Mesothelial cell of epicardium (in vitro differentiated cells): ENCODE results near the gene ULK1. TPM values are rescaled to one million over a fixed set of nuclear protein-coding genes. Genes with fewer than 3 reads are reported as not detected.
A peak's percentile ranks its signal among the peaks of the same experiment; 100 is the strongest.
"Not testable (repeated sequence)": the region's sequence is repeated elsewhere in the genome, so short reads cannot be mapped to it uniquely, and the experiment has no call there.

Source experiments
- DNase-seq, 2 experiments: peaks; one replicate each; pipeline ENCODE4 v3.0.0; 2021; ENCODE audit warnings: low spot score in 2 of 2; ENCODE audit not compliant: unreplicated experiment in 2 of 2
- H3K27ac Mint-ChIP-seq: 2 replicates; pipeline ENCODE4 v1.8.0; 2021; ENCODE audit warnings: mixed read lengths
- H3K27me3 Mint-ChIP-seq: 2 replicates; pipeline ENCODE4 v1.8.0; 2021; ENCODE audit warnings: low read depth, mixed read lengths
- H3K36me3 Mint-ChIP-seq: 2 replicates; pipeline ENCODE4 v1.8.0; 2021; ENCODE audit warnings: mixed read lengths
- H3K4me1 Mint-ChIP-seq: 2 replicates; pipeline ENCODE4 v1.8.0; 2021; ENCODE audit warnings: mixed read lengths
- H3K4me3 Mint-ChIP-seq: 2 replicates; pipeline ENCODE4 v1.8.0; 2021; ENCODE audit warnings: mild to moderate bottlenecking, moderate library complexity, mixed read lengths
- H3K9me3 Mint-ChIP-seq: 2 replicates; pipeline ENCODE4 v1.8.0; 2021; ENCODE audit warnings: mixed read lengths
- total RNA-seq: library from RNA; stranded (reverse); gene quantifications from 3 replicates; pipeline ENCODE4 v1.2.1, GENCODE V29; 2021
- TF ChIP-seq, protein P1 (sequence below): fragments of 200-600 bp; sonication (generic); IDR thresholded peaks from one replicate; pipeline ENCODE4 v1.5.0; 2021; ENCODE audit warnings: antibody characterized with exemption; ENCODE audit not compliant: unreplicated experiment

ULK1 gene
- total RNA-seq, 1 donor from 2014 or later = 104 TPM

GRCh38 chr12:131959116-131959515, 64.7 kb downstream of the ULK1 start:
- TF ChIP-seq, protein P1, sequence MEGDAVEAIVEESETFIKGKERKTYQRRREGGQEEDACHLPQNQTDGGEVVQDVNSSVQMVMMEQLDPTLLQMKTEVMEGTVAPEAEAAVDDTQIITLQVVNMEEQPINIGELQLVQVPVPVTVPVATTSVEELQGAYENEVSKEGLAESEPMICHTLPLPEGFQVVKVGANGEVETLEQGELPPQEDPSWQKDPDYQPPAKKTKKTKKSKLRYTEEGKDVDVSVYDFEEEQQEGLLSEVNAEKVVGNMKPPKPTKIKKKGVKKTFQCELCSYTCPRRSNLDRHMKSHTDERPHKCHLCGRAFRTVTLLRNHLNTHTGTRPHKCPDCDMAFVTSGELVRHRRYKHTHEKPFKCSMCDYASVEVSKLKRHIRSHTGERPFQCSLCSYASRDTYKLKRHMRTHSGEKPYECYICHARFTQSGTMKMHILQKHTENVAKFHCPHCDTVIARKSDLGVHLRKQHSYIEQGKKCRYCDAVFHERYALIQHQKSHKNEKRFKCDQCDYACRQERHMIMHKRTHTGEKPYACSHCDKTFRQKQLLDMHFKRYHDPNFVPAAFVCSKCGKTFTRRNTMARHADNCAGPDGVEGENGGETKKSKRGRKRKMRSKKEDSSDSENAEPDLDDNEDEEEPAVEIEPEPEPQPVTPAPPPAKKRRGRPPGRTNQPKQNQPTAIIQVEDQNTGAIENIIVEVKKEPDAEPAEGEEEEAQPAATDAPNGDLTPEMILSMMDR = no peak
- Mint-ChIP-seq H3K27me3 (no peaks in the 10 kb centered on the region), H3K36me3 (peaks cover 8% of the 10 kb centered on the region), H3K4me1 (peaks cover 12% of the 10 kb centered on the region), H3K27ac (no peak overlapping the region), H3K4me3 (no peak overlapping the region), H3K9me3 (no peaks in the 10 kb centered on the region)
- DNase-seq = no peak

GRCh38 chr12:131959641-131960589, 65.5 kb downstream of the ULK1 start:
- Mint-ChIP-seq H3K36me3 (peaks cover 8% of the 10 kb centered on the region), H3K9me3 (no peaks in the 10 kb centered on the region), H3K4me3 (no peak overlapping the region), H3K4me1 (peaks cover 12% of the 10 kb centered on the region), H3K27ac (no peak overlapping the region), H3K27me3 (no peaks in the 10 kb centered on the region)
- no peak for DNase-seq
- TF ChIP-seq, protein P1 = no peak

GRCh38 chr12:131960590-131961325, 66.3 kb downstream of the ULK1 start:
- not testable (repeated sequence) for H3K9me3 Mint-ChIP-seq, H3K27ac Mint-ChIP-seq, H3K4me3 Mint-ChIP-seq, H3K36me3 Mint-ChIP-seq, H3K27me3 Mint-ChIP-seq, DNase-seq
- peaks cover 13% of the 10 kb centered on the region for H3K4me1 Mint-ChIP-seq

GRCh38 chr12:131961328-131961727, 66.9 kb downstream of the ULK1 start:
- not testable (repeated sequence) for H3K27me3 Mint-ChIP-seq, H3K9me3 Mint-ChIP-seq, H3K4me1 Mint-ChIP-seq, DNase-seq, H3K36me3 Mint-ChIP-seq, H3K27ac Mint-ChIP-seq, H3K4me3 Mint-ChIP-seq

GRCh38 chr12:131962069-131962468, 67.6 kb downstream of the ULK1 start:
- Mint-ChIP-seq H3K4me3 (no peak overlapping the region), H3K27ac (no peak overlapping the region), H3K36me3 (peaks cover 8% of the 10 kb centered on the region), H3K9me3 (no peaks in the 10 kb centered on the region), H3K27me3 (no peaks in the 10 kb centered on the region), H3K4me1 (peaks cover 10% of the 10 kb centered on the region)
- DNase-seq = peak in 1 of 2 experiments; percentile 13
- TF ChIP-seq, protein P1 = no peak

- Mint-ChIP-seq H3K27ac (no peak overlapping the region), H3K4me1 (peaks cover 4% of the 10 kb centered on the region), H3K36me3 (peaks cover 10% of the 10 kb centered on the region), H3K27me3 (no peaks in the 10 kb centered on the region), H3K4me3 (no peak overlapping the region), H3K9me3 (no peaks in the 10 kb centered on the region)
- DNase-seq = no peak
- TF ChIP-seq, protein P1 = no peak
Measured at GRCh38 chr12:131963381-131963780, 69.0 kb downstream of the ULK1 start.
